Measurements from ENCODE around the gene PRMT1. TPM values are rescaled to one million over a fixed set of nuclear protein-coding genes. Genes with fewer than 3 reads are reported as not detected.
A peak's percentile ranks its signal among the peaks of the same experiment; 100 is the strongest.
"Not testable (repeated sequence)": the region's sequence is repeated elsewhere in the genome, so short reads cannot be mapped to it uniquely, and the experiment has no call there.

PRMT1 gene
- polyA plus RNA-seq, 3 donors = 60.1 to 94.4 (median 74.3) TPM

- peaks cover 0 to 14% (median 2%) of the 10 kb centered on the region in 7 donors for H3K9me3 Mint-ChIP-seq
- Histone ChIP-seq H3K4me3 (replicated peaks in 1 of 3; ENCODE audit: low read depth in 2 of 3, low read length in 3 of 3) (no peak overlapping the region), H3K4me2 (replicated peaks; ENCODE audit: extremely low read depth, low read length, poor library complexity, severe bottlenecking) (no peak overlapping the region), H3K27ac (ENCODE audit: low read depth in 1 of 2, low read length in 2 of 2) (no peak overlapping the region), H3K9me3 (replicated peaks in 1 of 2; ENCODE audit: control insufficient read depth in 1 of 2, insufficient read depth in 1 of 2, low read length in 2 of 2) (no peaks in the 10 kb centered on the region), H3K79me2 (ENCODE audit: insufficient read depth, low read length) (no peaks in the 10 kb centered on the region), H2AFZ (ENCODE audit: insufficient read depth, low read depth, low read length, poor library complexity, severe bottlenecking) (peak overlapping the region; percentile 17), H3K4me1 (ENCODE audit: control insufficient read depth in 1 of 2, insufficient read depth in 2 of 2, low read length in 2 of 2) (peaks cover 7 to 9% of the 10 kb centered on the region in 2 donors), H4K20me1 (ENCODE audit: insufficient read depth, low read length) (no peaks in the 10 kb centered on the region), H3K9ac (ENCODE audit: insufficient read depth, low read length, poor library complexity, severe bottlenecking) (no peak overlapping the region), H3K27me3 (ENCODE audit: control insufficient read depth in 2 of 2, insufficient read depth in 2 of 2, low read length in 2 of 2) (no peaks in the 10 kb centered on the region), H3K36me3 (replicated peaks in 1 of 2; ENCODE audit: control insufficient read depth in 1 of 2, insufficient read depth in 2 of 2, low read length in 2 of 2) (no peaks in the 10 kb centered on the region)
- peaks cover 0 to 4% (median 2%) of the 10 kb centered on the region in 3 donors for H3K27me3 Mint-ChIP-seq (ENCODE audit: low read depth in 3 of 3)
- no peaks in the 10 kb centered on the region for H3K36me3 Mint-ChIP-seq
- 84% methylated on average over 2 of the region's 6 CpGs for WGBS (ENCODE audit: insufficient coverage)
- H3K4me3 Mint-ChIP-seq = no peak overlapping the region
- H3K4me1 Mint-ChIP-seq = peaks cover 8% of the 10 kb centered on the region
- intact Hi-C loops (cut with micrococcal nuclease) = no loop called here
- peak overlapping the region in 3 of 7 donors; percentile 12 to 50 (median 28) for H3K27ac Mint-ChIP-seq
- TF ChIP-seq, protein P1, sequence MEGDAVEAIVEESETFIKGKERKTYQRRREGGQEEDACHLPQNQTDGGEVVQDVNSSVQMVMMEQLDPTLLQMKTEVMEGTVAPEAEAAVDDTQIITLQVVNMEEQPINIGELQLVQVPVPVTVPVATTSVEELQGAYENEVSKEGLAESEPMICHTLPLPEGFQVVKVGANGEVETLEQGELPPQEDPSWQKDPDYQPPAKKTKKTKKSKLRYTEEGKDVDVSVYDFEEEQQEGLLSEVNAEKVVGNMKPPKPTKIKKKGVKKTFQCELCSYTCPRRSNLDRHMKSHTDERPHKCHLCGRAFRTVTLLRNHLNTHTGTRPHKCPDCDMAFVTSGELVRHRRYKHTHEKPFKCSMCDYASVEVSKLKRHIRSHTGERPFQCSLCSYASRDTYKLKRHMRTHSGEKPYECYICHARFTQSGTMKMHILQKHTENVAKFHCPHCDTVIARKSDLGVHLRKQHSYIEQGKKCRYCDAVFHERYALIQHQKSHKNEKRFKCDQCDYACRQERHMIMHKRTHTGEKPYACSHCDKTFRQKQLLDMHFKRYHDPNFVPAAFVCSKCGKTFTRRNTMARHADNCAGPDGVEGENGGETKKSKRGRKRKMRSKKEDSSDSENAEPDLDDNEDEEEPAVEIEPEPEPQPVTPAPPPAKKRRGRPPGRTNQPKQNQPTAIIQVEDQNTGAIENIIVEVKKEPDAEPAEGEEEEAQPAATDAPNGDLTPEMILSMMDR (IDR thresholded peaks at IDR 0.05) = no peak
- no peak for DNase-seq
These were observed 41.9 kb downstream of the PRMT1 start for GRCh38 chr19:49718991-49719390.

DNA sequence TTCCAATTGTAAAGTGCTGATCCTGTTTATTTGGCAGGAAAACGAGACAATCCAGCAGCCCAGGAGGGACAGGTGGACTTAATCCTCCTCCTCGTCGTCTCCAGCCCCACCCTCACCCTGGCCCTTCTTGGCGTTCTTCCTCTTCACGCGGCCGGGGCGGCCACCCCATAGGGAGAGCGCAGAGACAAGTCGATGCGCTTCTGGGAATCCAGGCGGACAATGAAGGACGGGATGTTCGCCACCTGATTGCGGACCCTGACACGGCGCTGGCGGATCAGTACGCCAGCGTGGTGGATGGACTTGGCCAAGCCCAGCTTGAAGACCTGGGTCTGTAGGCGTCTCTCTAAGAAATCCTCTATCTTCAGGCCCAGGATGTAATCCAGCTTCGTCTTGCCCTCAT, 42.3 kb downstream of the PRMT1 start:
- H3K27me3 ChIP-seq (ENCODE audit: control insufficient read depth in 2 of 2, insufficient read depth in 2 of 2, low read length in 2 of 2); intact Hi-C loops (cut with micrococcal nuclease); H3K36me3 Mint-ChIP-seq; H3K79me2 ChIP-seq (ENCODE audit: insufficient read depth, low read length); H3K36me3 ChIP-seq (replicated peaks in 1 of 2; ENCODE audit: control insufficient read depth in 1 of 2, insufficient read depth in 2 of 2, low read length in 2 of 2); H3K9me3 ChIP-seq (replicated peaks in 1 of 2; ENCODE audit: control insufficient read depth in 1 of 2, insufficient read depth in 1 of 2, low read length in 2 of 2); H2AFZ ChIP-seq (ENCODE audit: insufficient read depth, low read depth, low read length, poor library complexity, severe bottlenecking); H3K4me2 ChIP-seq (replicated peaks; ENCODE audit: extremely low read depth, low read length, poor library complexity, severe bottlenecking); H3K4me3 Mint-ChIP-seq; H3K4me3 ChIP-seq (replicated peaks in 1 of 3; ENCODE audit: low read depth in 2 of 3, low read length in 3 of 3); H3K4me1 ChIP-seq (ENCODE audit: control insufficient read depth in 1 of 2, insufficient read depth in 2 of 2, low read length in 2 of 2); H3K27ac ChIP-seq (ENCODE audit: low read depth in 1 of 2, low read length in 2 of 2); H3K9ac ChIP-seq (ENCODE audit: insufficient read depth, low read length, poor library complexity, severe bottlenecking); DNase-seq; H3K27me3 Mint-ChIP-seq (ENCODE audit: low read depth in 3 of 3); H4K20me1 ChIP-seq (ENCODE audit: insufficient read depth, low read length): not testable (repeated sequence)
- WGBS (ENCODE audit: insufficient coverage) = 90% methylated on average over 22 of the region's 22 CpGs
- Mint-ChIP-seq H3K27ac (peak overlapping the region in 2 of 7 donors; percentile 12 to 24), H3K9me3 (peaks cover 0 to 14% (median 2%) of the 10 kb centered on the region in 7 donors), H3K4me1 (peaks cover 10% of the 10 kb centered on the region)
